Measurements from ENCODE around the gene TCF4. TPM values are rescaled to one million over a fixed set of nuclear protein-coding genes. Genes with fewer than 3 reads are reported as not detected.

Gene TCF4
- total and polyA plus RNA-seq, 2 of the 13 experiments (the other 11 are each of a cell fraction or from before 2014, with no cell fraction given) = not detected

GRCh38 chr18:55443776-55444175 lies 144.2 kb downstream of the TCF4 start:
- H4K20me1 ChIP-seq (ENCODE audit: insufficient read depth, low read length) = no peaks in the 10 kb centered on the region
- ChIA-PET POLR2A (no interaction called here), CTCF (ENCODE audit: low intra/inter-chr PET ratio, low total read pairs) (no interaction called here)
- 5% methylated on average over 3 of the region's 3 CpGs for WGBS (ENCODE audit: low lambda C conversion rate)
- H3K4me1 ChIP-seq (ENCODE audit: insufficient read depth, low read length) = no peaks in the 10 kb centered on the region
- no peak overlapping the region for H3K4me3 ChIP-seq (replicated peaks in 1 of 3; ENCODE audit: insufficient read depth in 1 of 3, low read depth in 2 of 3, low read length in 3 of 3)
- in situ Hi-C loops (cut with HindIII; ENCODE audit: extremely low pct_ligation_motif_present, low pct_unique_long_range_greater_than_20kb) (no loop called here), intact Hi-C loops (cut with micrococcal nuclease; ENCODE audit: unreplicated experiment) (no loop called here)
- H3K9me3 ChIP-seq (ENCODE audit: low read length) = peaks cover 12% of the 10 kb centered on the region; the same call in 1 of the 2 replicates
- H3K36me3 ChIP-seq (replicated peaks in 1 of 2; ENCODE audit: control insufficient read depth in 1 of 2, insufficient read depth in 2 of 2, low read length in 2 of 2) = no peaks in the 10 kb centered on the region
- H3K4me2 ChIP-seq (ENCODE audit: low read depth, low read length) = no peak overlapping the region
- H2AFZ ChIP-seq (ENCODE audit: low read length) = no peak overlapping the region
- no peak for ATAC-seq
- H3K9ac ChIP-seq (ENCODE audit: insufficient read depth, low read depth, low read length) = no peak overlapping the region
- H3K79me2 ChIP-seq (ENCODE audit: insufficient read depth, low read length) = no peaks in the 10 kb centered on the region
- no peak for TF ChIP-seq SOX5 (CRISPR knock-in tag; IDR thresholded peaks at IDR 0.05; ENCODE audit: borderline replicate concordance)
- no peak for TF ChIP-seq POLR2A (IDR thresholded peaks at IDR 0.05; ENCODE audit: insufficient read depth in 1 of 2, low read depth in 2 of 2, low read length in 2 of 2)
- no peak for TF ChIP-seq KLF12 (CRISPR knock-in tag; IDR thresholded peaks at IDR 0.05; ENCODE audit: borderline replicate concordance)
- TF ChIP-seq BHLHE40 (IDR thresholded peaks at IDR 0.05; ENCODE audit: low read length) = no peak
- no peak for TF ChIP-seq KAT8 (CRISPR knock-in tag; IDR thresholded peaks at IDR 0.05)
- TF ChIP-seq ZNF816 (CRISPR knock-in tag; IDR thresholded peaks at IDR 0.05; ENCODE audit: borderline replicate concordance) = no peak
- TF ChIP-seq, protein P1, sequence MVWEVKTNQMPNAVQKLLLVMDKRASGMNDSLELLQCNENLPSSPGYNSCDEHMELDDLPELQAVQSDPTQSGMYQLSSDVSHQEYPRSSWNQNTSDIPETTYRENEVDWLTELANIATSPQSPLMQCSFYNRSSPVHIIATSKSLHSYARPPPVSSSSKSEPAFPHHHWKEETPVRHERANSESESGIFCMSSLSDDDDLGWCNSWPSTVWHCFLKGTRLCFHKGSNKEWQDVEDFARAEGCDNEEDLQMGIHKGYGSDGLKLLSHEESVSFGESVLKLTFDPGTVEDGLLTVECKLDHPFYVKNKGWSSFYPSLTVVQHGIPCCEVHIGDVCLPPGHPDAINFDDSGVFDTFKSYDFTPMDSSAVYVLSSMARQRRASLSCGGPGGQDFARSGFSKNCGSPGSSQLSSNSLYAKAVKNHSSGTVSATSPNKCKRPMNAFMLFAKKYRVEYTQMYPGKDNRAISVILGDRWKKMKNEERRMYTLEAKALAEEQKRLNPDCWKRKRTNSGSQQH (CRISPR knock-in tag; IDR thresholded peaks at IDR 0.05; ENCODE audit: low read depth) = no peak
- no peak for TF ChIP-seq ZMAT3 (CRISPR knock-in tag; conservative IDR thresholded peaks at IDR 0.05)
- no peak for TF ChIP-seq KIAA2018 (CRISPR knock-in tag; IDR thresholded peaks at IDR 0.05; ENCODE audit: borderline replicate concordance)
- no peak for TF ChIP-seq ZNF512 (CRISPR knock-in tag; IDR thresholded peaks at IDR 0.05)
- no peak for TF ChIP-seq ZNF382 (CRISPR knock-in tag; IDR thresholded peaks at IDR 0.05; ENCODE audit: borderline replicate concordance)
- FAIRE-seq = no peak
- no TSS peak for BruUV-seq (replicated peaks)
- H3K27me3 ChIP-seq (ENCODE audit: control insufficient read depth in 1 of 2, insufficient read depth in 2 of 2, low read length in 2 of 2) = no peaks in the 10 kb centered on the region
- DNase-seq (ENCODE audit: low spot score) = no peak
- no peak overlapping the region for H3K27ac ChIP-seq (ENCODE audit: extremely low read length, insufficient read depth, low read length)

Measured in HepG2 (cell line).